Heart right ventricle (tissue), 16 donors: Measurements from ENCODE around the gene ACSS1. TPM values are rescaled to one million over a fixed set of nuclear protein-coding genes. Genes with fewer than 3 reads are reported as not detected.
A peak's percentile ranks its signal among the peaks of the same experiment; 100 is the strongest.

ENCODE experiments used
- ATAC-seq, 8 donors: fragments of 200-7000 bp; cut with Tn5 transposase; one replicate each; pipeline ENCODE4 v1.9.1; 2020; ENCODE audit warnings: mild to moderate bottlenecking in 8 of 8, moderate library complexity in 8 of 8, moderate number of reproducible peaks in 1 of 8
- DNase-seq, 2 donors: peaks; one replicate each; pipeline ENCODE4 v3.0.0-alpha.2; 2020
- H3K27ac ChIP-seq, 10 donors: fragments of 200-600 bp; sonication (generic) in 2 of 10; one replicate each; pipeline versions ENCODE4 v1.5.0 to v1.8.0; 2020 to 2022; ENCODE audit warnings: mild to moderate bottlenecking in 3 of 10
- H3K27me3 ChIP-seq, 7 donors: fragments of 200-600 bp; one replicate each; pipeline ENCODE4 v1.8.0; 2021 to 2022; ENCODE audit warnings: mild to moderate bottlenecking in 2 of 7
- H3K36me3 ChIP-seq, 9 donors: fragments of 200-600 bp; sonication (generic) in 1 of 9; one replicate each; pipeline versions ENCODE4 v1.5.0 to v1.8.0; 2020 to 2022; ENCODE audit warnings: mild to moderate bottlenecking in 2 of 9
- H3K4me1 ChIP-seq, 9 donors: fragments of 200-600 bp; sonication (generic) in 1 of 9; one replicate each; pipeline versions ENCODE4 v1.5.0 to v1.8.0; 2020 to 2022; ENCODE audit warnings: mild to moderate bottlenecking in 4 of 9
- H3K4me3 ChIP-seq, 10 donors: fragments of 200-600 bp; sonication (generic) in 2 of 10; one replicate each; pipeline versions ENCODE4 v1.5.0 to v1.8.0; 2020 to 2022; ENCODE audit warnings: mild to moderate bottlenecking in 7 of 10, moderate library complexity in 2 of 10
- H3K9me3 ChIP-seq, 11 donors: fragments of 200-600 bp in 10 of 11; sonication (generic) in 2 of 11; one replicate each; pipeline versions ENCODE4 v1.5.0 to v1.8.0; 2013 to 2022; ENCODE audit warnings: mild to moderate bottlenecking in 2 of 11, control low read depth in 1 of 11, moderate library complexity in 1 of 11
- WGBS, 2 donors: extraction: QIAGEN DNeasy Blood & Tissue Kit; methylation state at CpG; one replicate each; pipeline ENCODE4 v1.1.7; 2013; ENCODE audit warnings: inconsistent platforms in 1 of 2; 5-methylcytosine and 5-hydroxymethylcytosine counted together
- intact Hi-C, 10 donors: fragments of 100-400 bp; cut with DNase I; formaldehyde crosslinking; loops; one replicate each; pipeline versions ENCODE4 v1.11.1 to v1.14.2; 2022
- polyA plus RNA-seq, 2 donors: library from polyadenylated mRNA; stranded (reverse); fragments of 200-250 nt; gene quantifications; one replicate each; pipeline ENCODE4 v1.2.3, GENCODE V29; 2013
- total RNA-seq, 10 donors: library from RNA; stranded (reverse); fragmentation: NEBNext Ultra II Directional in 3 of 10; extraction: Animal tissue kit (Norgen Biotek cat#: 25700) in 3 of 10; gene quantifications; one replicate each; pipeline versions ENCODE4 v1.2.1 to v1.2.4, GENCODE V29; 2021 to 2023
- TF ChIP-seq, protein P1 (sequence below), 9 donors: fragments of 200-600 bp; sonication (generic) in 2 of 9; IDR thresholded peaks; one replicate each; pipeline versions ENCODE4 v1.5.0 to v1.8.0; 2021 to 2022; ENCODE audit warnings: antibody characterized with exemption in 9 of 9, mild to moderate bottlenecking in 5 of 9, moderate library complexity in 1 of 9
- donor health status: Arrhythmogenic right ventricular cardiomyopathy.
- donor health status: ischemic (EF 13 %, LVEDD 7.1; RV severe dilation, severe dysfunction).
- donor health status: healthy with polysubstance abuse.
- donor health status: DM: no; HTN: yes; CAD: no.
- donor health status: DM: no; HTN: no; CAD: no.
- donor health status: ischemic (EF 25% LVEDD 6.9; RV normal size, moderate dysfunction).
- donor health status: ischemic (EF 25% LVEDD 5.7; RV mildly dilated, moderate dysfunction).
- donor health status: healthy.
- donor health status: DM: yes; HTN: yes; CAD: no.
- donor health status: Ischemic cardiomyopathy.
- donor health status: ischemic (EF 35%, LVEDD 5.7; RV mildly dilated, moderate dysfunction).
- donor health status: nonischemic (EF 11% LVEDD 7.7; RV severe dilation, severe dysfunction).
- donor health status: DM: yes; HTN: yes; CAD: no.
- donor health status: PGD.
- donor health status: ischemic (EF 29% LVEDD 5.4; RV normal size, mild dysfunction).
- donor health status: nonischemic (EF 23%, LVEDD 6.1; RV moderate dilation, normal function).

The ACSS1 gene
- total and polyA plus RNA-seq, 12 donors, result 29.7 to 114 (median 84.9) TPM

DNA sequence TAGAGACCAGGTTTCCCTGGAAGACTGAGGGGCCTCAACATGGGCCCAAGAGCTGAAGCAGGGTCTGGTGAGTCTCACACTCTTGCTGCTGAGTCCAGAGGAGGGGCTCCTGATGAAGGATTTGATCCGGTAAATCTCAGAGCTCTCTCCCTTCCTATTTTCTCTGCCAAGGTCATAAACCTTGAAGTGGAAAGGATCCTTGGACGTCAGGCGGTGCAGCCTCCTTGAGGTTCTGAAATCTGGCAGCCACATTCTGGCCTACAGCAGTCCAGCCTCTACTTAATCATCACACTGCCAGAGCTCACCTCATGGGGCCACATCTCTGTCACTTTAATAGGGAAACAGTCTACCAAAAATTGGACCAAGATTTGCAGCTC lies 24.0 kb downstream of the ACSS1 start:
- WGBS, 2 donors, result 40 to 50% methylated on average over 3 of the region's 3 CpGs
- TF ChIP-seq, protein P1, sequence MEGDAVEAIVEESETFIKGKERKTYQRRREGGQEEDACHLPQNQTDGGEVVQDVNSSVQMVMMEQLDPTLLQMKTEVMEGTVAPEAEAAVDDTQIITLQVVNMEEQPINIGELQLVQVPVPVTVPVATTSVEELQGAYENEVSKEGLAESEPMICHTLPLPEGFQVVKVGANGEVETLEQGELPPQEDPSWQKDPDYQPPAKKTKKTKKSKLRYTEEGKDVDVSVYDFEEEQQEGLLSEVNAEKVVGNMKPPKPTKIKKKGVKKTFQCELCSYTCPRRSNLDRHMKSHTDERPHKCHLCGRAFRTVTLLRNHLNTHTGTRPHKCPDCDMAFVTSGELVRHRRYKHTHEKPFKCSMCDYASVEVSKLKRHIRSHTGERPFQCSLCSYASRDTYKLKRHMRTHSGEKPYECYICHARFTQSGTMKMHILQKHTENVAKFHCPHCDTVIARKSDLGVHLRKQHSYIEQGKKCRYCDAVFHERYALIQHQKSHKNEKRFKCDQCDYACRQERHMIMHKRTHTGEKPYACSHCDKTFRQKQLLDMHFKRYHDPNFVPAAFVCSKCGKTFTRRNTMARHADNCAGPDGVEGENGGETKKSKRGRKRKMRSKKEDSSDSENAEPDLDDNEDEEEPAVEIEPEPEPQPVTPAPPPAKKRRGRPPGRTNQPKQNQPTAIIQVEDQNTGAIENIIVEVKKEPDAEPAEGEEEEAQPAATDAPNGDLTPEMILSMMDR (IDR thresholded peaks at IDR 0.05), result no peak
- H3K9me3 ChIP-seq, result no peaks in the 10 kb centered on the region
- intact Hi-C loops, result loop anchor here in 2 of 10 donors (2.0 to 5.0 kb wide), 2 partner anchors 19 to 33 kb away; no protein-coding TSS in a partner anchor
- H3K36me3 ChIP-seq, result peaks cover 0 to 19% (median 0%) of the 10 kb centered on the region in 9 donors
- ATAC-seq (no peak), DNase-seq (no peak)
- no peaks in the 10 kb centered on the region for H3K27me3 ChIP-seq
- peaks cover 52 to 94% (median 69%) of the 10 kb centered on the region in 9 donors for H3K4me1 ChIP-seq
- H3K27ac ChIP-seq, result peak overlapping the region; percentile 45 to 98 (median 78)
- no peak overlapping the region for H3K4me3 ChIP-seq

DNA sequence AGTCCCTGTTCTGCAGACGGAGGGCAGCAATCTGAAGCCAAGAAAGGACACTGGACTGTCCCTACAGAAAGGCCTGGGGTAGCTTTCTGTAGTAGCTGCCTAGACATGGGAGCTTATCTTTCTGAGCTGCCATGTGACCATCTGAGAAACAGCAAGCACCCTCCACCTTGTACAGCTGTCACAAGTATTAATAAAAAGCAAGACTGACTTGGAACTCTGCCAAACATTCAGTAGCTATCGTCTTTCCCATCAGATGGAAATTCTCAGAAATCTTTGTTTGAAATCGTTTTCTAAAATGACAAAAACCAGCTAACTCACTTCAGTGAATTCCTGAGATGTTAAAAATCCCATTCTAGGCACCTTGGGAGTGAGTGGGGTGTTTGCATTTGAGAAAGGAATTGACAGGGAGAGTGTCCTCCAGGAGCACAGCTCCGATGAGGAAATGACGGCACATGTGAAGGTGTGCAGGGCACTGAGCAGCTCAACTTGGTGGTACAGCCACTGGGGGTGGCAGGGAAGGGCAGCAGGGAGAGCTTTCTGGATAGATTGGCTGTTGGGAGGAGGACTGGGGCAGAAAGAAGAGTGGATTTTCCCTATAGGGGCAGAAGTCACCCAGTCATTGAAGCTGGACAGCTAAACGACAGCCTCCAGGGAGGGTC lies 24.5 kb downstream of the ACSS1 start:
- intact Hi-C loops, result loop anchor here in 2 of 10 donors (2.0 to 5.0 kb wide), 2 partner anchors 19 to 34 kb away; no protein-coding TSS in a partner anchor

DNA sequence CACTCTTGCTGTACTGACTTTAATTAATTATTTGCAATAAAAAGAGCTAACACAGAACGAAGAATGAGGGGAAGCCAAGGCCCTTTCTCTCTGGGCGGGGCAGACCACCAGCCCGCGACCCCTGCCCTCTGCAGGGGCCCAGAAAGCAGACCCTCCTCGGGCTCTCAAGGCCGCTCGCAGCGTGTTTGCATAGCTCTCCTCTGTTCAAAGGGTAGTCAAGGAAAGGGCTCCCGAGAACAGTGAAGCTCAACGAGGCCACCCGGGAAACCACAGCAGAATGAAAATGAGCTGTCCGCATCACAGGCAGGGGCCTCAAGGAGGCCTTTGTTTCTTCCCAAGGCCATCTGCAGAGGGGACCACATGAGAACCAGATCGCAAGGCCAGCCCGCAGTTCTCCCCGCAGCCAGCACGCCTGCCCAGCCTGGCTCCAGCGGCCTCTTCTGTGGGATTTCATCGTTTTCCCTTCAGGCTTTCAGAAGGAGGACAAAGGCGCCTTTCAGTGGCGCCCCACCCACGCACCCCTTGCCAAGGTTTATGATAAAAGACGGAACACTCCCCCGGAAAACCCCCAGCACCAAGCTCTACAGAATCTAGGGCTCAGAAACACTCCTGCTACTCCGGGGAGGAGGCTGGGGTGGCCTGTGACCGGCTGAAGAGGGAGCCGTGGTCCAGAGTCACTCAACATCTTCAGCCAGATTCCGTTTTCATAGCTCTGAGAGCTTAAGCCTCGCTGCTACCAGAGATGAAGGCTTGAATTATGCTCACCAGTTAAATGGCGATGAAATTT lies 25.3 kb downstream of the ACSS1 start:
- Histone ChIP-seq H3K9me3 (no peaks in the 10 kb centered on the region), H3K27ac (peak overlapping the region; percentile 45 to 98 (median 78)), H3K4me3 (peak overlapping the region in 4 of 10 donors; percentile 1 to 32 (median 16)), H3K4me1 (peaks cover 43 to 82% (median 56%) of the 10 kb centered on the region in 9 donors), H3K27me3 (no peaks in the 10 kb centered on the region), H3K36me3 (peaks cover 0 to 29% (median 0%) of the 10 kb centered on the region in 9 donors)
- intact Hi-C loops, result loop anchor here in 2 of 10 donors (2.0 to 5.0 kb wide), 2 partner anchors 20 to 35 kb away; no protein-coding TSS in a partner anchor
- DNase-seq (peak; percentile 65 to 72), ATAC-seq (peak; percentile 66 to 88 (median 80))
- 36 to 40% methylated on average over 29 of the region's 29 CpGs for WGBS, 2 donors
- TF ChIP-seq, protein P1 (IDR thresholded peaks at IDR 0.05), result peak in 3 of 9 donors; percentile 37 to 50 (median 39)

More for the DNA sequence above, 24.5 kb downstream of the ACSS1 start:
- ATAC-seq (peak; percentile 14 to 60 (median 43)), DNase-seq (no peak)
- H3K36me3 ChIP-seq, result peaks cover 0 to 24% (median 0%) of the 10 kb centered on the region in 9 donors
- H3K27ac ChIP-seq, result peak overlapping the region; percentile 45 to 98 (median 78)
- H3K4me3 ChIP-seq, result peak overlapping the region in 2 of 10 donors; percentile 1 to 32
- TF ChIP-seq, protein P1 (IDR thresholded peaks at IDR 0.05), result no peak
- 19 to 28% methylated on average over 6 of the region's 6 CpGs for WGBS, 2 donors
- peaks cover 47 to 89% (median 63%) of the 10 kb centered on the region in 9 donors for H3K4me1 ChIP-seq
- H3K9me3 ChIP-seq, result no peaks in the 10 kb centered on the region
- H3K27me3 ChIP-seq, result no peaks in the 10 kb centered on the region

DNA sequence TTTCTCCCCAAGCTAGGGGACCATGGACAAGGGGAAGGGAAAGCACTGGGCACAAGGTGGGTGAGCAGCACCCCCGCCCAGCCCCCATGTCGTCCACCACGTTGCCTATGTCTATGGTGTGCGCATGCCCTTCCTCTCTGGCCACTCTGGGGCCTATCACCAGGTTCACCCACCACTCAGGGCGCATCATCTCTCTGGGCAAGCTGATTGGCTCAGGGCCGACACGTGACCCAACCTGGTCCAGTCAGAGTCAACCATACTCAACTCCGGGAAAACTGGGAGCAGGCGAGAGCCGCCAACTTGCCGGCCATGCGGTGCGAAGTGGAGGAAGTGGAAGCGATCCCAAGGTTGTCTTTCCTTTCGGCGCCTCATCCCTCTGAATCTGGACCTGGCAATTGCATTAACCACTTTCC lies 25.9 kb downstream of the ACSS1 start:
- DNase-seq, result no peak

More for the DNA sequence above, 25.9 kb downstream of the ACSS1 start:
- Histone ChIP-seq H3K27me3 (no peaks in the 10 kb centered on the region), H3K4me3 (peak overlapping the region in 2 of 10 donors; percentile 14 to 17), H3K36me3 (peaks cover 0 to 29% (median 0%) of the 10 kb centered on the region in 9 donors), H3K27ac (peak overlapping the region; percentile 45 to 98 (median 78)), H3K9me3 (no peaks in the 10 kb centered on the region), H3K4me1 (peaks cover 38 to 76% (median 50%) of the 10 kb centered on the region in 9 donors)
- TF ChIP-seq, protein P1 (IDR thresholded peaks at IDR 0.05), result no peak
- intact Hi-C loops, result loop anchor here in 2 of 10 donors (2.0 to 5.0 kb wide), 2 partner anchors 21 to 35 kb away; no protein-coding TSS in a partner anchor
- ATAC-seq, result peak in 3 of 8 donors; percentile 4 to 28 (median 13)
- 77 to 81% methylated on average over 16 of the region's 16 CpGs for WGBS, 2 donors
